SH-SY5Y (cell line): Measurements from ENCODE around the gene CDK14.

Source experiments
- GATA2 ChIP-seq: IDR thresholded peaks from 2 replicates; pipeline ENCODE4 v1.6.1; 2011; ENCODE audit warnings: mild to moderate bottlenecking, low read depth, low read length
- GATA3 ChIP-seq: IDR thresholded peaks from 2 replicates; pipeline ENCODE4 v1.6.1; 2011; ENCODE audit warnings: low read depth, mild to moderate bottlenecking, low read length, moderate library complexity

CDK14 gene

DNA sequence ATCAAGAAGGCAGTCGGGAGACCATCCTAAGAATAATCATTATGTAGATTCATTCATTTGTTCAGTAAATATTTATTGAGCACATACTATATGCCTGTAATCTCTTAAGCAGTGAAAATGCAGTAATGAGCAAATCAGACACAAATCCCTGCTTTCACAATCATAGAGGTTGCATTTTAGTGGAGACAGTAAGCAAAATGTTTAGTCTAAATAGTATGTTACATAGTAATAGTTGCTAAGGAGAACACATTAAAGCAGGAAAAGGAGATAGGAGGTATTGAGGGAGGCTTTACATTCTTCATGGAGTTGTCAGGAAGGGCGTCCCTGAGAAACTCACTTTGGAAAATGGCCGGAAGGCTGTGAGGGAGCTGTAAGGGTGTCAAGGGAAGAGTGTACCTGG lies 79.9 kb downstream of the CDK14 start:
- TF ChIP-seq GATA3, result no peak
- no peak for TF ChIP-seq GATA2

DNA sequence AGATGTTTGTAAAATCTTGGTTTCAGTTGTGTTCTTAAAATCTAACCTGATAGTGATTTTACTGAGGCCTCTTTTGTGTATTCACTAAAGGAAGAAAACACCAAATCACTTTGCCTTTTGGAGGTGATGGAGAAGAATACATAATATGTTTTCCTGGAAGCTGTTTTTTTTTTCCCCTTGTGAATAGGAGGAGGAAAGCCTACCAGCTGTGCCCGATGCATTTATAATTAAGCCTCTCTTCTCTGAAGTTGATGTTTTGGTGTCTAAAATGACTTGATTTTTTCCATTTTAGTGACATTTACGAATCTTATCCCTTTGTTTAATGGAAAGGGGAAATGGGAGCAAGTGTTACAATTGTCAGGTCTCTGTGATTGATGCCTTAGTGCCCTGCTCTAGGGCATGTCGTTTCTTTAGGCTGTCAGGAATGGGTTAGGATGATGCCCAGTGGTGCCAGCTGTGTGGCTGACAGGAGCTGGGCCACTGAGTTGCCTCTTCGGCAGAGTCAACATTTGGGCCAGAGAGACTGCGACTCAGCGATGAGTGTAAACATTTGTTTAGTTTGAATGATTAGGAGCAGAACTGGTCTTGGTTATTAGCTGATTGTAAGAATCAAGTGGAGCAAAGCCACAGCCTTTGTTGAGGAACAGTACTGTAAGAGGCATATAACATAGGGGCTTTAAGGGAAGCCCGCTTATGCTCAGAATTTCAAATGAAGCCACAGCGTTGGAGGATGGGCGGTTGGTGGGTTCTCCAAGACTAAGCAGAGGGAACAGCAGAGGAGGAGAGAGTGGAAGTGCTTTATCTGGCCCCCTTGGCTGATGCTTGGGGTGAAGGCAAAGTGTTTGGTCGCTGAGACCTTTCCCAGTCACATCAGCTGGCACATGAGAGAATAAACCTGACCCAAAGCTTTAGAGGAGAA lies 81.6 kb downstream of the CDK14 start:
- no peak for TF ChIP-seq GATA2

DNA sequence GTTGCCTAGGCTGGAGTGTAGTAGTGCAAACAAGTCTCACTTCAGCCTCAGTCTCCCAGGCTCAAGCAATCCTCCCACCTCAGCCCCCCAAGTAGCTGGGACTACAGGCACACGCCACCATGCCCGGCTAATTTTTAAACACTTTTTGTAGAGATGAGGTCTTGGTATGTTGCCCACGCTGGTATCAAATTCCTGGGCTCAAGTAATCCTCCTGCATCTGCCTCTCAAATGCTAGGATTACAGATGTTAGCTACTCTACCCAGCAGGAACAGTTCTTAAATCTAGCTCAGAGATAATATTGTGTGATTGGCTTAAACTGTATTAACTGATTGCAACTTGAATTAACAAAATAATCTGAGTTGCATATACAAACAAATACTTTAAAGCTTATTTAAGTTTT lies 82.9 kb downstream of the CDK14 start:
- no peak for TF ChIP-seq GATA2
- no peak for TF ChIP-seq GATA3

DNA sequence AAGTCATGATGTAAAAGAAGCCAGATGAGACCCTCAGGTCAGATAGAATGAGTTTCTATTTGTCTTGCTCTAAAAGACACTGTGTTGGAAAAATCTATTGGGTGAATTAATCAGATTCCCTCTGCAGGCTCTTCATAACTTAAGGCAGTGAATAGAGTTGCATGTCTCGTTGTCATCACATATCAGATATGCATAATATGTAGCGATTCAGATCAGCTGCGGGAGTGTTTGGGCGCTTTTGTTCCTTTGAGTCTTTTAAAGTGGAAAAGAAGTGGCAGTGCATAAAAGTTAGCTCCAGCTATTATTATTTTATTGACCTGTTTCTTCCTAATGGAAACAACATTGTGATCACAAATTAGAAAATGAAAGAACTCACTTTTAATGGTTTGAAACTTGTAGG lies 84.4 kb downstream of the CDK14 start:
- TF ChIP-seq GATA2, result no peak

DNA sequence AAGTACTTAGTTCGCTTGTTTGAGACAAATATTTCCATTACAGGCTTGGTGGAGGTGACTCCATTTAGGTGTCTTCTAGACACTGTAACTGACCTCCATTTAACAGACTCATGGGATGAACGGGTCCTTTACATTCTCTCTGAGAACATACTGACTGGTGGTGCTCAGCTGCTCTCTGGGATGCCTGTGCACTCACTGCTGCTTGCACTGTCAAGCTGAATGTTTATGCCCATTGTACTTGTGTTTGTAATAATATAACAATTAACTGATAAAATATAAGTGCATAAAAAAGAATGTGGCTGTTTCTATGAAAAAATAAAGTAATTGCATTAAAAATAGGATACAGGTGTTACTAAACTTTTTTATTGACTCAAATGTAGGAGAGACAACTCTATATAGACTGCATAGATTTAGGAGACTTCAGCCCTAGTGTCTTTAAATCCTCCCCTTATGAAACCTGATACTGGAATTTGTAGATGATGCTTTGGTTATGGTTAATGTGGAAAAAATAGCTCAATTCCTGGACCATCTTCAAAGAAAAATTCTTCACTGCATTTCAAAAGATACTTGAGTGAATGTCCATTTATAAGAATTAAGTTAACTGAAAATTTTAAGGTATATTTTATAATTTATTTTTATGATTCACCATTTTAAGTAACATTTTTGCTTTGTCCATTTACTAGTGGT lies 85.4 kb downstream of the CDK14 start:
- TF ChIP-seq GATA2, result no peak
- no peak for TF ChIP-seq GATA3

DNA sequence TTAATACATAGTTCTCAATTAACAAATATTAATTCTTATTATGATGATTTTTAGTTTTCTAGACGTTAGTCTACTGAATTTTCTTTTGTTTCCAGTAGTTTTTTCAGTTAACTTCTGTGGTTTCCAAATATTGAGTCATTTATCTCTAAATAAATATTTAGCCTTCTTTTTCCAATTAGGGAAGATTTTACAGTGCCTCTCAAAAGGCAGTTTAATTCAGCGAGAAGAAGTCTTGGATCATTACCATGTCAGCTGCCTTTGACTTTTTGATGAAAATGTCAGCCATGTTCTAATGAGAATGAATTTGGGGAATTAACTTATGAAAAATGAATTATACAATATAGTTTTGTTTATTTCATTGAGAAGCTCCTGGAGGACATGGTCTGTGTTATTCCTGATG lies 90.0 kb downstream of the CDK14 start:
- TF ChIP-seq GATA3 (no peak), GATA2 (no peak)

DNA sequence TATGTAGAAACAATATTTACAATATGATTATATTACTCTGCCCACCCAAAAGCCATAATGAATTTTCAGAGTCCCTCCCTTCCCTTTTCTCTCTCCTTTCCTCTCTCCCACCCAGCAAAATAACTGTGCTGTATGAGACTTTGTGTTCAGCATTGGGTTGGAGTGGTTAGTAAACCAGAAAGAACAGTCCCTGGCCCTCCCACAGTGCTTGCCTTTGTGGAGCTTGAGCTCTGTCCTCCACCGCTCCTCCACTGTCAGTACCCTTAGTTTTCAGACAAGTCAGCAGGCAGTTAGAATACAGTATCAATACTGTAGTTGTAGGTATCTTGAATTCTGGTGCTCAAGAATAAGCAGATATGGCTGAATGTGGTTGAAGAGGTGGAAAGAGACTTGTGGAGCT lies 92.7 kb downstream of the CDK14 start:
- TF ChIP-seq GATA3 (no peak), GATA2 (no peak)

DNA sequence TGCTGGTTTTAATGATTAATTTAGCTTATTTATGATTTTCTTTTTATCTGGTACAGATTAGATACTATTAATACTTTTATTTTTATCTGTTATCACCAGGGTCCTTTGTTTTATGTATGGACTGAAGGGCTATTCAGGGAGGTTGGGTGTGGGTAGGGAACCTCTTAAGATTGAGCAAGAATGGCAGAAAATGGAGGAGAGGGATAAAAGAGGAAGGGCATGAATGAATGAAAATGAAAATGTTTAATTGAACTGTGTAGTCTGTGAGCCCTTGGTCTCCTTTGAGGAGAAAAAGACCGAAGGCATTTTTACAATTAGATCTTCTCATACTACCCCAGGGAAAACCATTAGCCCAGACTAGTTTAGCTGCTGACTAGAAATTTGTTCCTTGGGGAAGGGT lies 93.1 kb downstream of the CDK14 start:
- TF ChIP-seq GATA3 (no peak), GATA2 (no peak)

DNA sequence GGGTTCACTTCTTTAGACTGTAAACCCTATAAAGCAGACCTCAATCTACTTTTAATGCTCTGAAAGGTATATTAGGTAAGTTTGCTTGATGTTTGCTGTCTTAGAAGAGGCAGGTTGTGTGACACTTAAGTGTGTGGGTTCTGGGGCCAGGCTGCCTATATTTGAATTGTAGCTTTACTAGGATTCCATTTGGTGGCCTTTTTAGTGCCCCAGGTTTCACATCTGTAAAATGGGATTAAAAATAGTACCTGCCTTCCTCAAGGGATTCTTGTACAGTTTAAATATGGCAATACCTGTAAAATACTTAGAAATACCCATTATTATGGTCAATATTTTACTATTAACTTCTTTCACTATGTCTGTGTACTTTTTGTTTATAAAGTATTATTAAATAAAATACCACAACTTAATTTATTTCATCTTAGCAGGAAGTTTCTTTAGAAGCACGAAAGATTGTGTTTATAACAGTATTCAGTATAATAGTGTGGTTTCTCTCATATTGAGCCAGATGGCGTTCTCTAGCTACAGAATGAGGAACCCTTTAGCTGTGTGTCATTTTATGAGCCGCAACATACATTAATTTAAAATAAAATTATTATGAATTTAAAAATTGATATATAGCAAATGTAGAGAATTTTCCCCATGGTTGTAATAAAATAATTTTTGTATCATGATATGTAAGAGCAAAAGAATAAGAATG lies 94.2 kb downstream of the CDK14 start:
- no peak for TF ChIP-seq GATA2
- no peak for TF ChIP-seq GATA3

DNA sequence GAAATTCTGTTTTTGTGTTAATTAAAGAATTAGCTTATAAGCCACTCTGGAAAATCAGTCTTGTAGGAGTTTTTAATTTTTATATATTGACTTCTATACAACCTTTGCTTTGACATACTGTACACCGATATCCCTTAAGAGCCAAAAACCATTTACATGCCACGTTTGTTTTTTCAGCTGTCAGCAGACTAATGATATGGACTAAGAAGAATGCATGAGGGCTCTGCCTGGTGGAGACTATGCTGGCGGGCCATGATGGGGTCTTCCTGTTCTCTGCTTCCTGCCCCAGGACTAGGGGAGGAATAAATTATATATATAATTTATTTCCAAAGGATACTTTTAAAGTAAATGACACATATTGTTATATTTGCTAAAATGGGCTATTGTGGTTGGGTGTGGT lies 96.3 kb downstream of the CDK14 start:
- TF ChIP-seq GATA2, result no peak
- no peak for TF ChIP-seq GATA3

DNA sequence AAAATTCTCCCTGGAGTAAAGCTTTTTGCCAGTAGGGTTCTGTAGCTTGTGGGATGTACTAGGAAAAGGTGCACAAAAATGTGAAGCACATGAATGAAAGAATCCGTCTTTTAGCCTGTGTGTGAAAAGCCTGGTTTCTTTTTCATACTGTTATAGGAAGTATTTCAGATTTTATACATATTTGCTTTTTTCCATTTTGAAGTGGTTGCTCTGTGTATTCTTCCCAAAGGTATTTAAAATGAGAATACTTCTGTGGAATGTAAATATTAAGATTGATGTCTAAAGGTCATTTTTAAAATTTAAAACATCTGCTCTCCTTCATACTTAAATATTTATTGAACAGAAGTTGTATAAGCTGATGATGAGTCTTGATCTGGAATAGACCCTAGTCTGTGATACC lies 96.8 kb downstream of the CDK14 start:
- no peak for TF ChIP-seq GATA3
- no peak for TF ChIP-seq GATA2

DNA sequence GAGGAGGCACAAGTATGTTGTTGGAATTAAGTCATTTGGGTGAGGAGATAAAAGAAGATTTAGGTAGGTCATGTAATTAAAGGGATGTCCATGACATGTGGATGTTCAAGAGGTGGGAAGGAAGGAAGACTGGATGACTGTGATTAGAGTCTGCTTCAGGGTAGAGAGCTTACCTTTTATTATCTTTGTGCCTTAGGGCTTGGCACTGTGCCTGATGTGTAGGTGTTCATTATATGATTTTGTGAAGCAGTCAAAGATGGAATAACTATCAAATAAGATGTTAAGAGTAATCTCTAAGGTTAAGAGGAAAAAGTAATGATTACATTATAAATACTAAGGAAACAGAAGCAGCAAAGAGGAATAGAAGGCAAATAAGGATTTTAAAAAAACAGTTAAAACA lies 97.8 kb downstream of the CDK14 start:
- TF ChIP-seq GATA3 (no peak), GATA2 (no peak)

DNA sequence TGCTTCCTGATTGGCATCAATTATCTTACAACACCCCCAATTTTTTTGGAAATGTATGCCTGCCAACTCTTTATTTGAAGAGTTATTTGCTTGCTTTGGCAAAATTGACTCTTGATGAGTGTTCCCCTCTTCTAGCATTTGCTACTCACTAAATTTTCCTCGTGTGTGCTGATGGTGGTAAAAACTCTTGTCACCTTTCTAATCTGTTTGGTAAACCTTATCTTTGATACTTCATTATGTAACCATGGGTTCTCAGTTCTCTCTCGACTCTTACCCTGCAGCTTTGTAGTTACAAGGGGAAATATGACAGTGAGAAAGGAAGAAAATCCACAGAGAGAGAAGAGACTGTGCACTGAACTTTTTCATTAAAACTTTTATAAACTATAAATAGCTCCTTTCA lies 102.5 kb downstream of the CDK14 start:
- TF ChIP-seq GATA3 (no peak), GATA2 (no peak)

DNA sequence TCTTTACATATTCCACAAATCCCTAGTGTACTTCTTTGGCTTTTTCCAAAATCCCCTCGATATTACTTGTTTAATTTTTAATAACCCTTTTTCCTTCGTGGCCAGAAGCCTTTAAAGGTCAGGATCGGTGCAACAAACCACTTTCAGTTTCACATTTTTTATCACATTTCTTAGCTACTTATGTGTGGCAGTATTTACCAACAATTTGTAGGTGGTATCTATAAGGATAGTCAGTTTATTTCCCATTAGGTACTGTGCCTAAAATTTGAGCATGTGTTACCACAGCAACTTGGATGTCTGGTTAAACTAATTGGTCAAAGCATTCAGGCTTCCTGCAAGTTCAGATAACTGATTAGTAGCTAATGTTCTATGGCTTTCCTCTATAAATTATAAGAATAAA lies 104.9 kb downstream of the CDK14 start:
- no peak for TF ChIP-seq GATA2
- no peak for TF ChIP-seq GATA3

DNA sequence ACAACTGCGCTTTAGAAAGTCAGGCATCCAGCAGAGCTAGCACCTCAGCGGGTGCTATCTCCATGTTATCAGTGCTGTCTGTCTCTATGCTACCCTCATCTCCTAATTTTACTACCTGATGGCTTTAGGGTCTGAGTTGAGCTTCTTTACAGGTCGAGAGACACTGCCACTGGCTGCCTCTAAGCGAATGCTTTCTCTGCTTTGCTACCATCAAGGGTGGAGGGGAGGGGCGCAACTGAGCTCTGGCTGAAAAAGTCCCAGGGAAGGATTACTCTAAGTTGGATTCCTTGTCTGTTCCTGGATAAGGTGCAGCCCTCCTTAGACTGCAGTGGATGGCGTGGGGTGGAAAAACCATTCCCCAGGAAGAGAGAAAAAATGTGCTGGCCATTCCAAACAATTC lies 105.7 kb downstream of the CDK14 start:
- no peak for TF ChIP-seq GATA2
- TF ChIP-seq GATA3, result no peak

DNA sequence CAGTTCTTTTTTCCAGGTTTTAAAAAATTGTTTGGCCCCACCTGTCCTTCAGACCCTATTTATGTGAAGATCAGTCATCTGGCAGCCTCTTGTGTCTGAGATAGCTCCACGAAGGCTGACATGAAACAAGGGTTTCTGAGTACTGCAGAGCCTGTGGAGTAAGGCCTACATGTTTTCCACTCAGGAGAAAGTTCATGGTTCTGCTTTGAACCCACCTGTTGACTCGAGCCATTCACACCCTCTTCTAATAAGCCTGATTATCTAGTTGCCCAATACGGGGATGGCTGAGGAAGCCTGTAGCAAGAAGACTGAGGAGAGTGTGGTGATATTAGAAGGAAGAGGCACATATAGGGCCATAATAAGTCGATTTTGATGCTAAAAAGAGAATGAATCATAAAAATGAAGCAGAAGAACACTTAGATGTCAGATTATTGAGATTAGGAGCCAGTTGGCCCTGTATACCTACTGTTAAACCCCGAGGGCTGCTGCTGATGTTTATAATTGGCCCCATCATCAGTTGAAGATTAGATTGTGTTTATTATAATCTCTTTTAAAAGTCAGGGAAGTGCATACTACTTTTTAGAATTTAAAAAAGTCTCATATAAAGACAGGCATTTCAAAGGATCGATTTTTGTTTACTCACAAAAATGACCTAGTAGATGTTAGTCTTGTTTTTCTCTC lies 109.4 kb downstream of the CDK14 start:
- TF ChIP-seq GATA2 (no peak), GATA3 (no peak)
